ENCODE results near the gene DPH2.
A peak's percentile ranks its signal among the peaks of the same experiment; 100 is the strongest.

Gene DPH2

GRCh38 chr1:43944860-43945259 is 24.9 kb upstream of the DPH2 start:
- no peak for DNase-seq

DNA sequence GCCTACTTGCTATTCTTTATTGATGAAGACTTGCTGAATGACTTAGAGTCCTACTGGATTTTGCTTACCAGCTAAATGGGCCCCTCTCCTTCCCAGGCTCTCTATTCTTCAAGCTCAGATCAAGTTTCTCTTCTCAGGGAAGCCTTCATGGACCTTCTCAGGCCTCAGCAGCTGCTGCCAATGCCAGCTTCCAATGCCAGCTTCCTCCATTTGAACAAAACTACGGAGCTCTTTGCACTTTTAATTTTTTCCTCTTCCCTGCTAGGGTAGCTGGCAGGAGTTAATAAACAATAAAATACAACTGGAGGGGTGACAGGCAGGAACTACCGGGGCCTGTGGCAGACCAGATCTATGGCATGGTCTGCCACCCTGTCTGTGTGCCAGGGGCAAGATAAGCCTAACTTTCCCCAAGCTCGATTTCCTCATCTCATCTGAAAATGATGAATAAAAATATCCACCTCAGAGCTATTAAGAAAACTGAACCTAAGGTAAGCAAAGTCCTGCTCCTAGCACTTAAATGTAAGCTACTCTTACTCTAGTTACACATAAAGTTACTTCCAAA is 24.1 kb upstream of the DPH2 start:
- no peak for DNase-seq

DNA sequence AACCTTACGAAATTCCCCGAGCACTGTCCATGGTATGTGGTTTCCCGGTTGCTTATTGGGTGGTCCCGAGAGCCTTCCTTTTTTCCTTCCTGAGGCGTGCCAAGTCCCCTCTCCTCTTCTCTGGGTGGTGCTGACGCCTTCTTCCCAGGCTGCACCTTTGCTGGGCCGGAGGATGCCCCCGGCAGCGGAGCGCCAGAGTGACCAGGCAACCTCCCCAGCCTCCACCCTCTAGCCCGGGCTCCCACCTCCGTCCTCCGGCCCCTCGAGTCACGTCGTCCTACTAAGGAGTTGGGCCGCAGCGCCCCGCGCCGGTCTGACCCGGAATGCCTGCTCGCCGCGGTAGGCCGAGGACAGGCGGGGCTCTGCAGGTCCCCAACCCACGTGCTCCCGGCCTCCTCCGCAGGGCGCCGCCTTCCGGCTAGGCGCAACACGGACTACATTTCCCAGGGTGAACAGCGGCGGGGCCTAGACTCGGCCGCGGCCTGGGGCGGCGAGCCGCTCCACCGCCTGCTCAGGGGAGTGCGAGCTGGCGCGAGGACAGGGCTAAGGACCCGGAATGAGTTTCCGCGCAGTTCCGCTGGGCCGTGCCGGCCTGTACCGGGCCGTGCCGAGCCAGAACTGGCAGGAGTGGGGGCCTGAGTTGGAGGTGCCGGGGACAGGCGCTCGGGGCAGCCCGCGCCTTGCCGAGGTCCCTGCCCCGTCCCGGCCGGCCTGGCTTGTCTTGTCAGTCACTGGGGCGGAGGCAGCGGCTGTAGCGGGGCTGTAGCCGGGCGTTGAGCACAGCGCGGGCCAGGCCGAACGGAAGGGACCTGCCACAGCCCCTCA is 23.4 kb upstream of the DPH2 start, which contains the start of gene IPO13:
TSS of gene IPO13 (plus strand) at position 715 of the 825 bp plus-strand sequence. CDS start 651 bp downstream, outside the sequence.
- peak; percentile 72 to 98 (median 95) for DNase-seq

- peak in 9 of 58 donors; percentile 22 to 58 (median 46) for DNase-seq
Observed at GRCh38 chr1:43947061-43947873, 22.5 kb upstream of the DPH2 start.

GRCh38 chr1:43947874-43948437 is 21.9 kb upstream of the DPH2 start:
- DNase-seq: peak in 3 of 58 donors; percentile 38 to 54 (median 40)

GRCh38 chr1:43949678-43950077 is 20.1 kb upstream of the DPH2 start:
- DNase-seq: peak in 2 of 58 donors; percentile 15 to 36

DNA sequence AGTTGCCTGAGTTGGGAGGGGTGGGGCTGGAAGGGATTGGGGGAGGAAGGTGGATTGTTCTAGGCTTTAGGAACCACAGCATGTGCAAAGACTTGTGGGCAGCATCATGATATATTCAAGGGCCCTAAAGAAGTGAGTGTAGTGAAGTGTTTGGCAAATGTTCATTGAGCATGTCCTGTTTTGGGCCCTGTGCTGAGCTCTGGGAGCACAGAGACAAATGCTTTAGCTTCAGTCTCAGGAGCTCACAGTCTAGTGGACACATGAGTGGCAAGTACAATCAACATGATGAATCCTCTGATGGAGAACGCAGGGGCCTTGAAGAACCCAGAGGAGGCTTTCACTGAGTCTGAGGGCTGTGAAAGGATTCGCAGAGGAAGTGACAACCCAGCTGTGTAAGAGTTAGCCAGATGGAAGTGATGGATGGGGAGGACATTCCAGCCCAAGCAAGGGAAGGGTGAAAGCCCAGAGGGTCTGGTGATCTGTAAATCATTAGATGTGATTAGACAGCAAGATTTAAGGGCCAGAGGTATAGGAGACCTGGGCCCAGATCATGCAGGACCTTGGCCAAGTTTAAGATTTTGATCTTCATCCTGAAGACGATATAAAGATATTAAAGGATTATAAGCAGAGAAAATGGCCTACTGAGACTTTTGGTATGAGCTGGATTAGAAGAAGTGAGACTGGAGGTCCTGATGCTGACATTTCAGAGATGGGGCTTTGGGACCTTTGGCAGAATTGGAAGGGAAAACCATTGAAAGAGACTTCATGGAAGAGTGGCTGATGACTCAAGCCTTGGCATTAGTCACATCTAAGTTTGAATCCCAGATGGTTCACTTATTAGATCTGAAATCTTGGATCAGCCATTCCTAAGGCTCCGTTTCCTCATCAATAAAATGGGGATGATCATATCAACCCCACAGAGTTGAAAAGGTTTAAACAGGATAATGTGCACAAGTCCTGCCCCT is 18.5 kb upstream of the DPH2 start:
- no peak for DNase-seq

GRCh38 chr1:43952731-43953346 is 17.0 kb upstream of the DPH2 start:
- peak in 38 of 58 donors; percentile 20 to 80 (median 41) for DNase-seq

- DNase-seq: no peak
Observed at GRCh38 chr1:43953361-43953760, 16.4 kb upstream of the DPH2 start.

GRCh38 chr1:43954036-43954435 is 15.8 kb upstream of the DPH2 start:
- DNase-seq: peak in 47 of 58 donors; percentile 21 to 94 (median 76)

DNA sequence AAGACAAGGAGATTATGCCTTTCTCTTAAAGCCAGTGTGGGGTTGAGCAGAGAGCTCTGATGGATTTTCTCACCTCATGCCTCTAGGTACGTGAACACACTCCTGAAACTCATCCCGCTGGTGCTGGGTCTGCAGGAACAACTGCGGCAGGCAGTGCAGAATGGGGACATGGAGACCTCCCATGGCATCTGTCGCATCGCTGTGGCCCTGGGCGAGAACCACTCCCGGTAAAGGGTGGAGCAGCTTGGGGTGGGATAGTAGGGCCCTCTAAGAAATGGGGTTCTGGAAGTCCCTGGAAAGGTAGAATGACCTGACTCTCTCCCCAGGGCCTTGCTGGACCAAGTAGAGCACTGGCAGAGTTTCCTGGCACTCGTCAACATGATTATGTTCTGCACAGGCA is 13.6 kb upstream of the DPH2 start:
- no peak for DNase-seq

DNA sequence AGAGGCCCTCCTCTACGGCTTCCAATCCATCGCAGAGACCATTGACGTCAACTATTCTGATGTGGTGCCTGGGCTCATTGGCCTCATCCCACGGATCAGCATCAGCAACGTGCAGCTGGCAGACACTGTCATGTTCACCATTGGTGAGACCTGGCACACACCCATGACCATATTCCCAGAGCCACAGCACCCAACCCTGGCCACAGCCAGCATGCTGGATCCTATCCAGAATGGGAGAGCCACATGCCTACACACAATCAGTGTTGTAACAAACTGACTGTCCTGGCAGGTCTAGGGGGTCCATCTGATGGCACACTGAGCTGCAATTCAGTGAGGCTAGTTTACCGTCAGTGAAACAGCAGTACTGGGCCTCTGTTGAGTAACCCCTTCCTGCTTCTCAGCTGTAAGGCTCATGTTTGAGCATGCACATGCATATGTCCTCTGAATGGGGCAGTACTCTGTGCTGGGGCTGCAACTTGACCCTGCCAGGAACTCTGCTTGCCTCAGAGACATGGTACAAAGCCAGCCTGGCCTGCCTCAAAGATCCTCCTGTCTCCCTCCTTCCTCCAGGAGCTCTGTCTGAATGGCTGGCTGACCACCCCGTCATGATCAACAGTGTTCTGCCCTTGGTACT is 12.3 kb upstream of the DPH2 start:
- DNase-seq: peak in 2 of 58 donors; percentile 21 to 36

- DNase-seq: peak in 6 of 58 donors; percentile 15 to 41 (median 24)
Observed at GRCh38 chr1:43958351-43959255, 11.2 kb upstream of the DPH2 start.

GRCh38 chr1:43960798-43961197 is 9.0 kb upstream of the DPH2 start:
- no peak for DNase-seq

DNA sequence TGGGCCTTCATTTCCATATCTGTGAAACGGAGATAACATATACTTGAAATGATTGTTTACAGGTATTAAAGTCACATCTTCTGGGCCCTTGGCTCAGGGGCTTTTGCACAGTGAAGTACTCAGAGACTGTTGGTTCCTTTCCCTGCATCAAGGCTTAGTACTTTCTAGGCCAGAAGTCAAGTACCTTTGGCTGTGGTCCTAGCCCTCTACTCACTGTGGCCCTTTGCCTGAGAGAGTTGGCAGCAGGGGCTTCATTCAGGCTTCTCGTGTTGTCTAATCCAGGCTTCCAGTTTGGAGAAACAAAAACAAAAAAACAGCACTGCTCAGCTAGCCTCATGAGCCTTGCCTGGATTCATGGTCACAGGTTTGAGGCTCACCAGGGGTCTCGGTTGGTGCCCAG is 8.1 kb upstream of the DPH2 start:
- DNase-seq: peak in 5 of 58 donors; percentile 13 to 35 (median 17)

DNA sequence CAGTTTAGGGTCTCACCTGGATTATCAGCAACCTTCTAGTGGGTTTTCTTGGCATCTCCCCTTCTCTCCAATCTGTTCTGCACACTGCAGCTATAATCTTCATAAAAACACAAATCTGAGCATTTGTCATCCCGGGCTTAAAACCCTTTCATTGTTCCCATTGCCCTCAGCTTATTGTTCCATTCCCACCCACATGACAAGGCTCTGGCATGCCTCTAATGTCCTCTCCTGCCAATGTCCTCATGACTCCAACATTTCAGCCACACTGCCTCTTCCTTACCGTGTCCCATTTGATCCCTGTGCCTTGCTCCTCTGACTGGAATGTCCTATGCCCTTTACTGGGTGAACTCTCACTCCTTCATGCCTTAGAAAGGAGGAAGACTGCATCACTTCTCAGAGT is 7.5 kb upstream of the DPH2 start:
- peak in 19 of 58 donors; percentile 12 to 74 (median 34) for DNase-seq

DNA sequence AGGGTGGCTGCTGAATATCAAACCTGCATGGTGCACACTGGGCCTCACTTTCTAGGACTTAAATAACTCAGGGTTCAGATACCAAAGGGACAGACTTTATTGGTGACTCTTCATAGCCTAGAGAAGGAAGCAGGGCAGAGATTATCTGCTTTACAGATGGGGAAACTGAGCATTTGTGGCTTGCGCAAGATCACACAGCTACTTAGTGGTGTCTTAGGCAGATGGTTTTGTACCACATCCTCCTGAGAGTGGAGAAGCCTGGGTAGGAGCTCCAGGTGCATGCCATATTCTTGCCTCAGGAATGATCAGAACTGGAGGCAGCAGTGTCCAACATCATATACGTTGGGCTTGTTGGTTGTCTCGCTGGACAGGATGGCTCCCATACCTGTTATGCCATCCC is 6.8 kb upstream of the DPH2 start:
- DNase-seq: no peak

DNA sequence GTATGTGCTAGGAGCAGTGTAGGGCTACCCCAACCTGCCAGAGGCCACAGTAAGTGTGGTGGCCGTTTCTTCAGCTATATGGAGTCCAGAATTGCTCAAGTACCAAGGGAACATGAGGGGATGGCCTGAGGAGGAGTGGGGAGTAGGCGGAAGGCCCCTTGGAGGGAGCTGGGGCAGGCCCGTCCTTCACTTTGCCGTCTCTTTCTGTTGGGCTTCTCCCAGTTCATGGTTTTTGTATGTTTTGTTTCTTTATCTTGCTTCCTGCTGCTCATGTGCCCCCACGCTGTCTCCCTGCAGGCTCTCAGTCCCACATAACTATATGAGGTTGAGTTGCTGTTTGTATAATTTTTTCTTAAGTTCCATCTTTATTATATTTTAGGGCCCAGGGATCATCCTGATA is 5.9 kb upstream of the DPH2 start:
- no peak for DNase-seq

All from anterior cingulate cortex (tissue), 58 donors.